Neural progenitor cell (in vitro differentiated cells): ENCODE data around the gene APIP. TPM values are rescaled to one million over a fixed set of nuclear protein-coding genes. Genes with fewer than 3 reads are reported as not detected.

Experiments
- DNase-seq: peaks from one replicate; pipeline ENCODE4 v3.0.0-alpha.2; 2016; ENCODE audit warnings: low spot score
- H2AFZ ChIP-seq: fragments of 200-600 bp; sonication (generic); replicated peaks from 2 replicates; pipeline ENCODE4 v1.6.1; 2016; ENCODE audit warnings: antibody characterized with exemption
- H3F3A ChIP-seq: fragments of 200-600 bp; sonication (generic); 2 replicates; pipeline ENCODE4 v1.6.1; 2016; ENCODE audit warnings: antibody characterized with exemption, low read depth
- H3K27ac ChIP-seq: fragments of 200-600 bp; sonication (generic); 2 replicates; pipeline ENCODE4 v1.5.1; 2016; ENCODE audit warnings: mild to moderate bottlenecking
- H3K27me3 ChIP-seq: fragments of 200-600 bp; sonication (generic); 2 replicates; pipeline ENCODE4 v1.6.1; 2016; ENCODE audit warnings: mild to moderate bottlenecking, moderate library complexity
- H3K36me3 ChIP-seq: fragments of 200-600 bp; sonication (generic); 2 replicates; pipeline ENCODE4 v1.5.1; 2016
- H3K4me1 ChIP-seq: fragments of 200-600 bp; sonication (generic); 2 replicates; pipeline ENCODE4 v1.6.1; 2016; ENCODE audit warnings: mixed run types
- H3K4me2 ChIP-seq: fragments of 200-600 bp; sonication (generic); 2 replicates; pipeline ENCODE4 v1.6.1; 2016
- H3K4me3 ChIP-seq: fragments of 200-600 bp; sonication (generic); 2 replicates; pipeline ENCODE4 v1.5.1; 2016
- H3K79me2 ChIP-seq: fragments of 200-600 bp; sonication (generic); 2 replicates; pipeline ENCODE4 v1.6.1; 2016; ENCODE audit warnings: low read depth
- H3K9ac ChIP-seq: fragments of 200-600 bp; sonication (generic); 2 replicates; pipeline ENCODE4 v1.6.1; 2016
- H3K9me3 ChIP-seq: fragments of 200-600 bp; sonication (generic); 2 replicates; pipeline ENCODE4 v1.5.1; 2016; ENCODE audit warnings: low read depth
- H4K20me1 ChIP-seq: fragments of 200-600 bp; sonication (generic); 2 replicates; pipeline ENCODE4 v1.6.1; 2016; ENCODE audit warnings: low read depth
- H3K27ac Mint-ChIP-seq: 3 replicates; pipeline ENCODE4 v1.8.0; 2021; ENCODE audit warnings: mixed read lengths
- H3K27me3 Mint-ChIP-seq: 2 replicates; pipeline ENCODE4 v1.8.0; 2022; ENCODE audit warnings: low read depth, mild to moderate bottlenecking, inconsistent platforms, moderate library complexity, mixed read lengths; ENCODE audit not compliant: insufficient read depth
- H3K36me3 Mint-ChIP-seq: 3 replicates; pipeline ENCODE4 v1.8.0; 2021; ENCODE audit warnings: mixed read lengths
- H3K4me1 Mint-ChIP-seq: 3 replicates; pipeline ENCODE4 v1.8.0; 2021; ENCODE audit warnings: mixed read lengths
- H3K4me3 Mint-ChIP-seq: 3 replicates; pipeline ENCODE4 v1.8.0; 2021; ENCODE audit warnings: mild to moderate bottlenecking, moderate library complexity, mixed read lengths
- H3K9me3 Mint-ChIP-seq: 3 replicates; pipeline ENCODE4 v1.8.0; 2020; ENCODE audit warnings: mixed read lengths
- EZH2 ChIP-seq: fragments of 200-600 bp; sonication (generic); IDR thresholded peaks from 2 replicates; pipeline ENCODE4 v1.6.1; 2017; ENCODE audit warnings: antibody characterized with exemption, mild to moderate bottlenecking, moderate library complexity
- EZH2phosphoT487 ChIP-seq: fragments of 200-600 bp; sonication (generic); IDR thresholded peaks from 2 replicates; pipeline ENCODE4 v1.6.1; 2017; ENCODE audit warnings: antibody characterized with exemption
- total RNA-seq: library from RNA; depleted of rRNA; stranded (reverse); fragments of >200 nt; gene quantifications from 2 replicates; pipeline ENCODE4 v1.2.3, GENCODE V29; 2015; ENCODE audit warnings: low replicate concordance
- TF ChIP-seq, protein P1 (sequence below): fragments of 200-600 bp; sonication (generic); IDR thresholded peaks from 2 replicates; pipeline ENCODE4 v1.5.1; 2017; ENCODE audit warnings: antibody characterized with exemption, mild to moderate bottlenecking

APIP gene
- total RNA-seq, 1 donor from 2014 or later, result 28.7 TPM

DNA sequence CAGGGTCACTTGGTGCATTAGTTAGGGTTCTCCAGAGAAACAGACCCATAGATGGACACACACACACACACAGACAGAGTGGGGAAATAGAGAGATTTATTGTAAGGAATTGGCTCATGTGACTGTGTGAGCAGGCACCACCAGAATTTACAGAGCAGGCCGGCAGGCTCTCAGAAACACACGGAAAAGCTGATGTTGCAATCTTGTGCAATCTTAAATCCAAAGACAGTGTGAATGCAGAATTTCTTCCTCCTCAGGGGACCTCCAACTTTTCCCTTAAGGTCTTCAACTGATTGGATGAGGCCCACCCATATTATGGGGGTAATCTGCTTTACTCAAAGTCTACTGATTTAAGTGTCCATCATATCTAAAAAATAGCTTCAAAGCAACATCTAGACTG lies 49.8 kb downstream of the APIP start:
- no peak overlapping the region for H2AFZ ChIP-seq
- H3K9me3 ChIP-seq, result no peaks in the 10 kb centered on the region
- H3K27ac Mint-ChIP-seq, result no peak overlapping the region
- no peak overlapping the region for H3K27ac ChIP-seq
- H3K9me3 Mint-ChIP-seq, result no peaks in the 10 kb centered on the region
- no peak overlapping the region for H3K9ac ChIP-seq
- no peak overlapping the region for H3K4me2 ChIP-seq
- DNase-seq, result no peak
- H3K4me3 ChIP-seq, result no peak overlapping the region
- TF ChIP-seq, protein P1, sequence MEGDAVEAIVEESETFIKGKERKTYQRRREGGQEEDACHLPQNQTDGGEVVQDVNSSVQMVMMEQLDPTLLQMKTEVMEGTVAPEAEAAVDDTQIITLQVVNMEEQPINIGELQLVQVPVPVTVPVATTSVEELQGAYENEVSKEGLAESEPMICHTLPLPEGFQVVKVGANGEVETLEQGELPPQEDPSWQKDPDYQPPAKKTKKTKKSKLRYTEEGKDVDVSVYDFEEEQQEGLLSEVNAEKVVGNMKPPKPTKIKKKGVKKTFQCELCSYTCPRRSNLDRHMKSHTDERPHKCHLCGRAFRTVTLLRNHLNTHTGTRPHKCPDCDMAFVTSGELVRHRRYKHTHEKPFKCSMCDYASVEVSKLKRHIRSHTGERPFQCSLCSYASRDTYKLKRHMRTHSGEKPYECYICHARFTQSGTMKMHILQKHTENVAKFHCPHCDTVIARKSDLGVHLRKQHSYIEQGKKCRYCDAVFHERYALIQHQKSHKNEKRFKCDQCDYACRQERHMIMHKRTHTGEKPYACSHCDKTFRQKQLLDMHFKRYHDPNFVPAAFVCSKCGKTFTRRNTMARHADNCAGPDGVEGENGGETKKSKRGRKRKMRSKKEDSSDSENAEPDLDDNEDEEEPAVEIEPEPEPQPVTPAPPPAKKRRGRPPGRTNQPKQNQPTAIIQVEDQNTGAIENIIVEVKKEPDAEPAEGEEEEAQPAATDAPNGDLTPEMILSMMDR, result no peak
- TF ChIP-seq EZH2, result no peak
- no peak for TF ChIP-seq EZH2phosphoT487
- no peaks in the 10 kb centered on the region for H3K4me1 ChIP-seq
- no peaks in the 10 kb centered on the region for H3K79me2 ChIP-seq
- no peaks in the 10 kb centered on the region for H3F3A ChIP-seq
- H3K36me3 Mint-ChIP-seq, result peaks cover 2% of the 10 kb centered on the region
- no peaks in the 10 kb centered on the region for H4K20me1 ChIP-seq
- H3K27me3 ChIP-seq, result no peaks in the 10 kb centered on the region
- no peaks in the 10 kb centered on the region for H3K36me3 ChIP-seq
- H3K4me3 Mint-ChIP-seq, result no peak overlapping the region
- no peaks in the 10 kb centered on the region for H3K27me3 Mint-ChIP-seq
- peaks cover 4% of the 10 kb centered on the region for H3K4me1 Mint-ChIP-seq

DNA sequence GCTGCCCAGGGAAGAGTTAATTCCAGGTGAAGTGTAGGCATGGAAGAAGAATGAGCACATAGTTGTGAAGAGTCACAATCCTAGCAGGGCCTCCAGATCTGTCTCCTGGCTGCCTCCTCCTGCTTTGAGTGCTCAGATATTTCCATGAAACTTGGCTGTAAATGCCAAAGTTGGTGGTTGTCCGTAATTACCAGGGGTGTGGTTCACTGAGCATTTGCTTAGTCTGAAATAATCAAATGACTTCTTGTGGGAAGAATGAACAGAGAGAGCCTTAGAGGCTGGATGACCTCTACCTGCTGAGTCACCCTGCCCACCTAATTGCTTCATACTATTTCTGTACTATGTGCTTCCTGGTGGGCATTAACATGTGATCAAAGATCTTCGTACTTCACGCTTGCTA lies 50.9 kb downstream of the APIP start:
- Histone ChIP-seq H3K9ac (no peak overlapping the region), H3F3A (no peaks in the 10 kb centered on the region), H3K4me2 (no peak overlapping the region), H3K27ac (no peak overlapping the region), H3K9me3 (no peaks in the 10 kb centered on the region), H3K36me3 (no peaks in the 10 kb centered on the region), H3K4me3 (no peak overlapping the region), H3K4me1 (no peaks in the 10 kb centered on the region), H4K20me1 (no peaks in the 10 kb centered on the region), H3K79me2 (no peaks in the 10 kb centered on the region), H3K27me3 (no peaks in the 10 kb centered on the region), H2AFZ (no peak overlapping the region)
- H3K4me1 Mint-ChIP-seq, result peaks cover 4% of the 10 kb centered on the region
- H3K9me3 Mint-ChIP-seq, result no peaks in the 10 kb centered on the region
- H3K27ac Mint-ChIP-seq, result no peak overlapping the region
- no peaks in the 10 kb centered on the region for H3K27me3 Mint-ChIP-seq
- H3K36me3 Mint-ChIP-seq, result peaks cover 2% of the 10 kb centered on the region
- TF ChIP-seq EZH2phosphoT487 (no peak), EZH2 (no peak)
- TF ChIP-seq, protein P1, result no peak
- H3K4me3 Mint-ChIP-seq, result no peak overlapping the region
- DNase-seq, result no peak

DNA sequence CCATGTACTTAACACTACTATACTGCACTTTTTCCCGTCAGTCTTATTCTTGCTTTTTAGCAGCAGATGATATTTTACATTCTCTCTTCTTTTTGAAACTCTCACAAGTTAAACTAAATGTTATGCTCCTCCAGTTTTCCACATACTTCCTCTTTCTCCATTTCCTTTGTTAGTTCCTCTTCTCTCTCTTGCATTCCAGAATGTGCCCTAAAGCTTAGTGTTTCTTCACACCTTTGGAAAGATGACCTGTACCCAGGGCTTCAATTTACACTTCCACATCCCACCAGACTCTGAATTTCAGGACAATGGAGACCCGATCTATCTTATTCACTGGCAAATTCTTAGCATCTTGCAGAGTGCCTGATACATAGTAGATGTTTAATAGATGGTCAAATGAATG lies 51.8 kb downstream of the APIP start:
- Mint-ChIP-seq H3K27me3 (no peaks in the 10 kb centered on the region), H3K4me3 (no peak overlapping the region), H3K27ac (no peak overlapping the region), H3K36me3 (peaks cover 2% of the 10 kb centered on the region), H3K4me1 (peaks cover 4% of the 10 kb centered on the region), H3K9me3 (no peaks in the 10 kb centered on the region)
- no peak for DNase-seq
- Histone ChIP-seq H2AFZ (no peak overlapping the region), H3K27ac (no peak overlapping the region), H3K4me3 (no peak overlapping the region), H3K4me1 (no peaks in the 10 kb centered on the region), H3K79me2 (no peaks in the 10 kb centered on the region), H3K4me2 (no peak overlapping the region), H3K36me3 (no peaks in the 10 kb centered on the region), H4K20me1 (no peaks in the 10 kb centered on the region), H3K9me3 (no peaks in the 10 kb centered on the region), H3K27me3 (no peaks in the 10 kb centered on the region), H3F3A (no peaks in the 10 kb centered on the region), H3K9ac (no peak overlapping the region)
- TF ChIP-seq, protein P1, result no peak
- TF ChIP-seq EZH2 (no peak), EZH2phosphoT487 (no peak)

DNA sequence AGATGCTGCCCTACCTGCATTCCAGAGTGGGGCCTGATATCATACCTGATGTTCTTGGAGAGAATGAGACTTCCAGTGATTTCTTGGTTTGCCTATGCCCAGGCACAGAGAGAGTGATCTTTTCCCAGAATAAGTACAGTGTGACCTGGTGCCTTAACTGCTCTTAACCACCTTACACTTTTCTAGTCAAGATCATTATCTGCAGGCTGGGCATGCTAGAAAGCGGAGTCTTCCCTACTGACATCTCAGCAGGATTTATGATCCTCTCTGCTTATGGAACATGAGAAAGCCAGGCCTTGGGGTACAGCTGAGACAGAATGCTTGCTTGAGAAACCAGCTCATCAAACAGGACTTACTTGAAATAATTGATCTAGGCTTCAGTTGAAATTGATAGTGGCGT lies 53.1 kb downstream of the APIP start:
- Mint-ChIP-seq H3K27ac (no peak overlapping the region), H3K27me3 (no peaks in the 10 kb centered on the region), H3K9me3 (no peaks in the 10 kb centered on the region), H3K4me1 (no peaks in the 10 kb centered on the region), H3K36me3 (peaks cover 2% of the 10 kb centered on the region), H3K4me3 (no peak overlapping the region)
- Histone ChIP-seq H3K9me3 (no peaks in the 10 kb centered on the region), H3K36me3 (no peaks in the 10 kb centered on the region), H3K9ac (no peak overlapping the region), H2AFZ (no peak overlapping the region), H3K27ac (no peak overlapping the region), H3K4me2 (no peak overlapping the region), H3K4me3 (no peak overlapping the region), H4K20me1 (no peaks in the 10 kb centered on the region), H3K27me3 (no peaks in the 10 kb centered on the region), H3F3A (no peaks in the 10 kb centered on the region), H3K4me1 (no peaks in the 10 kb centered on the region), H3K79me2 (no peaks in the 10 kb centered on the region)
- TF ChIP-seq EZH2, result no peak
- TF ChIP-seq EZH2phosphoT487, result no peak
- TF ChIP-seq, protein P1, result no peak
- no peak for DNase-seq
